NCI-H2227 (cell line): Measurements from ENCODE around the gene TFDP2.
"Not testable (repeated sequence)": the region's sequence is repeated elsewhere in the genome, so short reads cannot be mapped to it uniquely, and the experiment has no call there.

Experiments used
- DNase-seq: peaks from one replicate; lab custom pipeline; 2025; ENCODE audit not compliant: unreplicated experiment; lab: John Stamatoyannopoulos, UW

TFDP2 gene

GRCh38 chr3:142129516-142130171 is 19.7 kb downstream of the TFDP2 start:
- DNase-seq, result no peak

GRCh38 chr3:142127941-142128658 is 21.2 kb downstream of the TFDP2 start:
- DNase-seq, result no peak

GRCh38 chr3:142124243-142124642 is 25.1 kb downstream of the TFDP2 start:
- no peak for DNase-seq

GRCh38 chr3:142120707-142121106 is 28.6 kb downstream of the TFDP2 start:
- DNase-seq, result no peak

GRCh38 chr3:142118911-142119310 is 30.4 kb downstream of the TFDP2 start:
- no peak for DNase-seq

- no peak for DNase-seq
Measured at GRCh38 chr3:142117056-142117851, 32.1 kb downstream of the TFDP2 start.

- DNase-seq, result no peak
Measured at GRCh38 chr3:142115867-142116668, 33.3 kb downstream of the TFDP2 start.

GRCh38 chr3:142112601-142113000 is 36.7 kb downstream of the TFDP2 start:
- DNase-seq, result no peak

GRCh38 chr3:142106548-142106947 is 42.8 kb downstream of the TFDP2 start:
- peak; percentile 21 for DNase-seq

GRCh38 chr3:142105991-142106390 is 43.4 kb downstream of the TFDP2 start:
- no peak for DNase-seq

- no peak for DNase-seq
Measured at GRCh38 chr3:142104763-142105162, 44.6 kb downstream of the TFDP2 start.

GRCh38 chr3:142098964-142099363 is 50.4 kb downstream of the TFDP2 start:
- no peak for DNase-seq

GRCh38 chr3:142097099-142097843 is 52.1 kb downstream of the TFDP2 start:
- no peak for DNase-seq

- DNase-seq, result no peak
Measured at GRCh38 chr3:142095841-142096240, 53.5 kb downstream of the TFDP2 start.

GRCh38 chr3:142088925-142089324 is 60.4 kb downstream of the TFDP2 start:
- not testable (repeated sequence) for DNase-seq

- no peak for DNase-seq
Measured at GRCh38 chr3:142088522-142088921, 60.8 kb downstream of the TFDP2 start.

GRCh38 chr3:142087676-142088075 is 61.7 kb downstream of the TFDP2 start:
- DNase-seq, result no peak

GRCh38 chr3:142086581-142087090 is 62.7 kb downstream of the TFDP2 start:
- no peak for DNase-seq

- no peak for DNase-seq
Measured at GRCh38 chr3:142081178-142081577, 68.2 kb downstream of the TFDP2 start.

GRCh38 chr3:142077859-142078500 is 71.4 kb downstream of the TFDP2 start:
- DNase-seq, result no peak
